Esophagus squamous epithelium (tissue), 5 donors: ENCODE results near the gene GAK. TPM values are rescaled to one million over a fixed set of nuclear protein-coding genes. Genes with fewer than 3 reads are reported as not detected.
"Not testable (repeated sequence)": the region's sequence is repeated elsewhere in the genome, so short reads cannot be mapped to it uniquely, and the experiment has no call there.

ENCODE experiments used
- DNase-seq: peaks from one replicate; lab custom pipeline; 2025; lab: John Stamatoyannopoulos, UW
- H3K27ac ChIP-seq, 4 donors: fragments of 200-600 bp; sonication (generic); one replicate each; pipeline ENCODE4 v1.5.1; 2016 to 2019; ENCODE audit warnings: mild to moderate bottlenecking in 1 of 4
- H3K27me3 ChIP-seq, 4 donors: fragments of 200-600 bp; sonication (generic); 1 replicate in 3 of 4; 2 replicates in 1 of 4; pipeline versions ENCODE4 v1.5.1 to v1.6.0; 2017 to 2021; ENCODE audit warnings: antibody characterized with exemption in 1 of 4
- H3K36me3 ChIP-seq, 3 donors: fragments of 200-600 bp; sonication (generic); one replicate each; pipeline ENCODE4 v1.5.1; 2016 to 2019
- H3K4me1 ChIP-seq, 3 donors: fragments of 200-600 bp; sonication (generic); one replicate each; pipeline ENCODE4 v1.5.1; 2017 to 2019
- H3K4me3 ChIP-seq, 4 donors: fragments of 200-600 bp; sonication (generic); 1 replicate in 3 of 4; 2 replicates in 1 of 4; pipeline ENCODE4 v1.5.1; 2016 to 2019; ENCODE audit warnings: mild to moderate bottlenecking in 2 of 4, moderate library complexity in 1 of 4
- H3K9me3 ChIP-seq, 3 donors: fragments of 200-600 bp; sonication (generic); one replicate each; pipeline ENCODE4 v1.5.1; 2016 to 2019
- POLR2A ChIP-seq, 4 donors: fragments of 450-650 bp; IDR thresholded peaks; one replicate each; pipeline ENCODE4 v1.6.1; 2017; ENCODE audit warnings: antibody characterized with exemption in 4 of 4, mild to moderate bottlenecking in 4 of 4, moderate library complexity in 3 of 4
- WGBS, 2 donors: methylation state at CpG; one replicate each; pipeline ENCODE4 v1.1.5; 2018; 5-methylcytosine and 5-hydroxymethylcytosine counted together
- intact Hi-C: fragments of 100-400 bp; cut with DNase I; formaldehyde crosslinking; loops from one replicate; pipeline ENCODE4 v1.15.0; 2022
- total RNA-seq, 4 donors: library from RNA; depleted of rRNA; stranded (reverse); fragments of >200 nt; gene quantifications; one replicate each; pipeline ENCODE4 v1.1.0, GENCODE V29; 2016
- TF ChIP-seq, protein P1 (sequence below), 6 experiments: fragments of 450-650 bp in 4 of 6; fragments of 200-600 bp in 2 of 6; sonication (generic) in 2 of 6; IDR thresholded peaks; one replicate each; pipeline ENCODE4 v1.5.1; 2016 to 2019; ENCODE audit warnings: antibody characterized with exemption in 6 of 6, mild to moderate bottlenecking in 4 of 6, moderate library complexity in 4 of 6
- donor health status: DM: yes; HTN: yes; CAD: no.

GAK gene
- total RNA-seq, 4 donors from 2014 or later: 70.6 to 97.8 (median 80.7) TPM

DNA sequence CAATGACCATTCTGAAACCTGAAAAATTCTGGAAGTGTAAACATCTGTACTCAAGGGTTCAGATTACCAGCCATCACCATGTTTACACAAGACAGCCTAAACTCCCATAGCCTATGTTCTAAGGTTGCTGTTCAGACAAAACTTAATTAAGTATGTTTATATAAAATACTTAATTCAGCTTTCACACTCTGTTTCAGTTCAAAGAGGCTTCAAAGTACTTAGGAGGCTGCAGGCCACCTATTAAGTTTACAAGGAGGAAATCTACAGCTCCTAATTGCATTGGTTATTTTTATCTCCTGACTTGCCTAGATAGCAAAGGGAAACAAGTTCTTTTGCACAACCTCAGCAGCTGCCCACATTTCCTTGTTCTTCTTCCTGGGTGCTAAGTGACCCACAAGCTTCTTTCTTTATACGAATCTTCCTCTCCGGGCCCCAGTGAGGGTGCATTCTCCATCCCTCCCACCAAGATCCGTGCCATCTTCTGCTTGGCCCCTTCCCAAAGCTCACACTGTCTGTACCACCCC lies 2.0 kb downstream of the GAK start:
- Histone ChIP-seq H3K27ac (peak overlapping the region; percentile 47 to 98 (median 92)), H3K27me3 (no peaks in the 10 kb centered on the region), H3K4me3 (peak overlapping the region in 1 of 4 donors; percentile 100), H3K4me1 (peaks cover 30 to 69% (median 34%) of the 10 kb centered on the region in 3 donors), H3K9me3 (no peaks in the 10 kb centered on the region), H3K36me3 (no peaks in the 10 kb centered on the region)
- WGBS, 2 donors: 34 to 36% methylated on average over 3 of the region's 3 CpGs
- intact Hi-C loops: no loop called here
- TF ChIP-seq, protein P1, sequence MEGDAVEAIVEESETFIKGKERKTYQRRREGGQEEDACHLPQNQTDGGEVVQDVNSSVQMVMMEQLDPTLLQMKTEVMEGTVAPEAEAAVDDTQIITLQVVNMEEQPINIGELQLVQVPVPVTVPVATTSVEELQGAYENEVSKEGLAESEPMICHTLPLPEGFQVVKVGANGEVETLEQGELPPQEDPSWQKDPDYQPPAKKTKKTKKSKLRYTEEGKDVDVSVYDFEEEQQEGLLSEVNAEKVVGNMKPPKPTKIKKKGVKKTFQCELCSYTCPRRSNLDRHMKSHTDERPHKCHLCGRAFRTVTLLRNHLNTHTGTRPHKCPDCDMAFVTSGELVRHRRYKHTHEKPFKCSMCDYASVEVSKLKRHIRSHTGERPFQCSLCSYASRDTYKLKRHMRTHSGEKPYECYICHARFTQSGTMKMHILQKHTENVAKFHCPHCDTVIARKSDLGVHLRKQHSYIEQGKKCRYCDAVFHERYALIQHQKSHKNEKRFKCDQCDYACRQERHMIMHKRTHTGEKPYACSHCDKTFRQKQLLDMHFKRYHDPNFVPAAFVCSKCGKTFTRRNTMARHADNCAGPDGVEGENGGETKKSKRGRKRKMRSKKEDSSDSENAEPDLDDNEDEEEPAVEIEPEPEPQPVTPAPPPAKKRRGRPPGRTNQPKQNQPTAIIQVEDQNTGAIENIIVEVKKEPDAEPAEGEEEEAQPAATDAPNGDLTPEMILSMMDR (IDR thresholded peaks at IDR 0.05): no peak
- TF ChIP-seq POLR2A (IDR thresholded peaks at IDR 0.05): no peak
- DNase-seq: no peak

DNA sequence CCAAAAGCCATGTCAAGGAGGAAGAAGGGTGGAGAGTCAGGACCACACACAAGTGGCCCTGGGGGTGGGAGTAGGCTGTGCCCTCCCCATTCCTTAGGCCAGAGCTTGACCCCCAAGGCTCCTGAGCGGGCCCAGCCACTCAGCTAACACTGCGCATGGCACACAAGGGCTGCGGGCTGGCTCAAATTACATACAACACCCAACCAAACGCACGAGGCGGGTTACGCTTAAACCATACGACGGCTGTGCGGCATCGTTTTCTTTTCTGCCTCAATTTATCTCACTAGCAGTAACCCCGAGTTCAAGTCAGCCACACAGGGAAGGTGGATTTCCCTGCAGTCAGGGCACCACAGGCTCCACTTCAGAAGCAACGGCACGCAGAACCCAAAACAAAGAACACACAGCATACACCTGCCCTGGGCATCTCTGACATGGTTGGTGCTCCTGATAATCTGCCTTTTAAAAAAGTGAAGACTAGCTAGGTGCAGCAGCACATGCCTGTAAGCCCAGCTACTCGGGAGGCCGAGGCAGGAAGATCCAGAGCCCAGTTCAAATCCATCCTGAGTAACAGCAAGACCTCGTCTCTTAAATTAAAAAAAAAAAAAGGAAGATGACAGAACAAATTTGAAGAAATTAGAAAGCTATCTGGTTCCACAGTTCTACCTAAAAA lies 2.9 kb downstream of the GAK start:
- intact Hi-C loops: no loop called here
- no peaks in the 10 kb centered on the region for H3K9me3 ChIP-seq
- H3K4me3 ChIP-seq: no peak overlapping the region
- peaks cover 30 to 77% (median 38%) of the 10 kb centered on the region in 3 donors for H3K4me1 ChIP-seq
- TF ChIP-seq POLR2A (IDR thresholded peaks at IDR 0.05): no peak
- TF ChIP-seq, protein P1 (IDR thresholded peaks at IDR 0.05): no peak
- no peaks in the 10 kb centered on the region for H3K27me3 ChIP-seq
- WGBS, 2 donors: 84 to 91% methylated on average over 16 to 17 of the region's 17 CpGs
- DNase-seq: no peak
- H3K27ac ChIP-seq: no peak overlapping the region
- no peaks in the 10 kb centered on the region for H3K36me3 ChIP-seq

DNA sequence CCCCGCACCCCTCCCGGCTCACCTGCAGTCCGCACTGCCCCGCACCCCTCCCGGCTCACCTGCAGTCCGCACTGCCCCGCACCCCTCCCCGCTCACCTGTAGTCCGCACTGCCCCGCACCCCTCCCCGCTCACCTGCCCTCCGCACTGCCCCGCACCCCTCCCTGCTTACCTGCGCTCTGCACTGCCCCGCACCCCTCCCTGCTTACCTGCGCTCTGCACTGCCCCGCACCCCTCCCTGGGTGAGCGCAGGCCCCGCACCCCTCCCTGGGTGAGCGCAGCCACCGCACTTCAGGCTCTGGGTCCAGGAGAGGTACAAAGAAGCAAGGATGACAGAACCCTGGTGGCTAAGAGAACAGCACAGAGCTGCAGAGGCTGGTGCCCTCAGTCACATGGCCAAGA lies 4.5 kb downstream of the GAK start:
- intact Hi-C loops, H3K36me3 ChIP-seq, H3K27ac ChIP-seq, H3K4me3 ChIP-seq, DNase-seq, H3K9me3 ChIP-seq, H3K27me3 ChIP-seq: not testable (repeated sequence)
- WGBS, 2 donors: no CpG with 5 or more reads among the region's 21 CpGs
- H3K4me1 ChIP-seq: peaks cover 24 to 67% (median 31%) of the 10 kb centered on the region in 3 donors

DNA sequence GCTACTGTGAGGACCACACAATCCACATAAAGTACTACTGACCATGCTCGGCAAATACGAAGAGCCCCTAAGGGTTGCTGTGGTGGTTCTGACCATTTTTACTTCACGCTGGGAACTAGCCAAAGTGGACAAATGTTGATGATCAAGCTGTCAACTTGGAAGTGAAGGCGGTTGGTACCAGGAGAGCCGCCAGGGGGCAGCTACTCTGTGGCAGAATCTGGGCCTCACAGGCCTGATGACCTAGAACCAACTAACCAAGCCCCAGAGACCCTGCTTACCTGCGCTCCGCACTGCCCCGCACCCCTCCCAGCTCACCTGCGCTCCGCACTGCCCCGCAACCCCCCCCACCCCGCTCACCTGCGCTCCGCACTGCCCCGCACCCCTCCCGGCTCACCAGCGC lies 5.6 kb downstream of the GAK start:
- WGBS, 2 donors: 63 to 81% methylated on average over 5 to 9 of the region's 17 CpGs
- DNase-seq: no peak
- Histone ChIP-seq H3K36me3 (peaks cover 0 to 9% (median 0%) of the 10 kb centered on the region in 3 donors), H3K27ac (no peak overlapping the region), H3K4me1 (peaks cover 22 to 64% (median 31%) of the 10 kb centered on the region in 3 donors), H3K9me3 (no peaks in the 10 kb centered on the region), H3K27me3 (no peaks in the 10 kb centered on the region), H3K4me3 (no peak overlapping the region)
- intact Hi-C loops: no loop called here
- TF ChIP-seq, protein P1 (IDR thresholded peaks at IDR 0.05): peak in 3 of 6 experiments; percentile 14 to 33 (median 31)
- no peak for TF ChIP-seq POLR2A (IDR thresholded peaks at IDR 0.05)

DNA sequence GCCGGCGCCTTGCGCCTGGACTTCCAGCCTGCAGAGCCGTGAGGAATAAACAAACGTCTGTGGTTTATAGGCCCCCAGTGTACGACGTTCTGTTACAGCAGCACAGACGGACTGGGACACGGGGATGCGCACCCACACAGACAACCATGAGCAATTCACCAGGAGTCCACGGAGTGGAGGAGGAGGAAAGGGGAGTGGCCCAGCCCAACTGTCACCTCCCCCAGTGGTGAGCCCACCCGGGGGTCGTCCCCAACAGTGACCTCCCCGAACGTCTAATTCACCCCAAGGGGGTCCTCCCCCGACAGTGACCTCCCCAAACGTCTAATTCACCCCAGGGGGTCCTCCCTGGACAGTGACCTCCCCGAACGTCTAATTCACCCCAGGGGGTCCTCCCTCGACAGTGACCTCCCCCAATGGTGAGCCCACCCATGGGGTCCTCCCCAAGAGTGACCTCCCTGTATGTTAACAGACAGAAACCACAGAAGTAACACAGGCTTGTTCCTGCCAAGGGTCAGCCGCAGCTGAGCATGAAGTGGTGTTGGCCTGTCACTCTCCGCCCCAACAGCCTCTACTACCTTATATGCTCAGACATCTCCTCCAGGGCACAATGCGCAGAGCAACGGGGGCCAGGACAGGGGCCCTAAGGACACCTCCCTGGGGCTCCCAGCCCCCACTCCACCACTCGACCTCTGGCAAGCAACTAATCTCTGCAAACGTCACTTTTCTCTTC lies 6.2 kb downstream of the GAK start:
- intact Hi-C loops: no loop called here
- Histone ChIP-seq H3K27me3 (no peaks in the 10 kb centered on the region), H3K36me3 (peaks cover 0 to 9% (median 0%) of the 10 kb centered on the region in 3 donors), H3K4me3 (no peak overlapping the region), H3K27ac (no peak overlapping the region), H3K4me1 (peaks cover 16 to 58% (median 28%) of the 10 kb centered on the region in 3 donors), H3K9me3 (no peaks in the 10 kb centered on the region)
- WGBS, 2 donors: 77 to 79% methylated on average over 18 to 19 of the region's 26 CpGs
- TF ChIP-seq, protein P1 (IDR thresholded peaks at IDR 0.05): no peak
- TF ChIP-seq POLR2A (IDR thresholded peaks at IDR 0.05): no peak
- DNase-seq: no peak
